ENCODE data around the gene ARID3B.
"Not testable (repeated sequence)": the region's sequence is repeated elsewhere in the genome, so short reads cannot be mapped to it uniquely, and the experiment has no call there.

ARID3B gene

GRCh38 chr15:74624020-74624602 is 83.1 kb downstream of the ARID3B start:
- no peak for DNase-seq

GRCh38 chr15:74625693-74626092 is 84.7 kb downstream of the ARID3B start:
- DNase-seq: no peak

GRCh38 chr15:74626336-74626735 is 85.3 kb downstream of the ARID3B start:
- no peak for DNase-seq

- no peak for DNase-seq
Measured at GRCh38 chr15:74626752-74627692, 86.0 kb downstream of the ARID3B start.

- DNase-seq: no peak
Measured at GRCh38 chr15:74627766-74628165, 86.7 kb downstream of the ARID3B start.

- DNase-seq: no peak
Measured at GRCh38 chr15:74628199-74628598, 87.2 kb downstream of the ARID3B start.

GRCh38 chr15:74628949-74629348 is 87.9 kb downstream of the ARID3B start:
- no peak for DNase-seq

- DNase-seq: not testable (repeated sequence)
Measured at GRCh38 chr15:74629696-74630095, 88.7 kb downstream of the ARID3B start.

GRCh38 chr15:74630284-74631086 is 89.5 kb downstream of the ARID3B start:
- no peak for DNase-seq

GRCh38 chr15:74631087-74631385 is 90.0 kb downstream of the ARID3B start:
- DNase-seq: no peak

GRCh38 chr15:74631408-74631807 is 90.4 kb downstream of the ARID3B start:
- no peak for DNase-seq

- DNase-seq: peak; percentile 71
Measured at GRCh38 chr15:74631935-74632560, 91.0 kb downstream of the ARID3B start.

GRCh38 chr15:74632601-74633000 is 91.6 kb downstream of the ARID3B start:
- no peak for DNase-seq

GRCh38 chr15:74633781-74634180 is 92.8 kb downstream of the ARID3B start:
- DNase-seq: no peak

- no peak for DNase-seq
Measured at GRCh38 chr15:74635228-74635627, 94.2 kb downstream of the ARID3B start.

GRCh38 chr15:74636984-74637383 is 96.0 kb downstream of the ARID3B start:
- DNase-seq: no peak

- DNase-seq: no peak
Measured at GRCh38 chr15:74641151-74641550, 100.1 kb downstream of the ARID3B start.

GRCh38 chr15:74642348-74642733 is 101.3 kb downstream of the ARID3B start:
- DNase-seq: no peak

GRCh38 chr15:74642734-74643664 is 102.0 kb downstream of the ARID3B start:
- no peak for DNase-seq

GRCh38 chr15:74643665-74644204 is 102.7 kb downstream of the ARID3B start:
- no peak for DNase-seq

- no peak for DNase-seq
Measured at GRCh38 chr15:74646480-74646879, 105.5 kb downstream of the ARID3B start.
